GM12891 (cell line): ENCODE measurements around the gene PLEKHG2.

Experiments
- DNase-seq: peaks from one replicate; pipeline ENCODE4 v3.0.0; 2011; ENCODE audit warnings: low spot score; ENCODE audit not compliant: insufficient read length
- FAIRE-seq: peaks from 2 replicates; lab custom pipeline; 2011; peaks lifted over from hg19 to GRCh38; lab: Jason Lieb, UNC
- PAX5 ChIP-seq: IDR thresholded peaks from 2 replicates; pipeline ENCODE4 v1.6.1; 2011; ENCODE audit warnings: low read length, moderate library complexity, mild to moderate bottlenecking; ENCODE audit not compliant: insufficient read depth, severe bottlenecking
- POLR2A ChIP-seq: IDR thresholded peaks from 2 replicates; pipeline ENCODE4 v1.6.1; 2011; ENCODE audit warnings: low read depth, low read length, control low read depth
- POLR2AphosphoS5 ChIP-seq: IDR thresholded peaks from 2 replicates; pipeline ENCODE4 v1.6.1; 2011; ENCODE audit warnings: low read depth, low read length, control low read depth
- POU2F2 ChIP-seq: IDR thresholded peaks from 2 replicates; pipeline ENCODE4 v1.6.1; 2011; ENCODE audit warnings: low read depth, mild to moderate bottlenecking, control low read depth, low read length, moderate library complexity
- SPI1 ChIP-seq: IDR thresholded peaks from 2 replicates; pipeline ENCODE4 v1.6.1; 2011; ENCODE audit warnings: low read depth, low read length, control low read depth
- TAF1 ChIP-seq: IDR thresholded peaks from 2 replicates; pipeline ENCODE4 v1.6.1; 2011; ENCODE audit warnings: low read depth, low read length, control low read depth

Gene PLEKHG2

GRCh38 chr19:39399668-39400050, 12.8 kb upstream of the PLEKHG2 start:
- FAIRE-seq (no peak), DNase-seq (no peak)
- TF ChIP-seq POU2F2 (peak; percentile 24; the same call in 1 of the 2 replicates), POLR2AphosphoS5 (no peak)

- TF ChIP-seq SPI1 (no peak), POLR2AphosphoS5 (no peak), POLR2A (no peak), POU2F2 (no peak), TAF1 (no peak), PAX5 (no peak)
- DNase-seq (no peak), FAIRE-seq (no peak)
Measured at GRCh38 chr19:39400061-39400460, 12.4 kb upstream of the PLEKHG2 start.

- FAIRE-seq (no peak), DNase-seq (no peak)
- TF ChIP-seq POU2F2 (peak; percentile 31; the same call in 1 of the 2 replicates), TAF1 (no peak), POLR2A (no peak), PAX5 (no peak), SPI1 (no peak), POLR2AphosphoS5 (no peak)
Measured at GRCh38 chr19:39401070-39401548, 11.4 kb upstream of the PLEKHG2 start.

GRCh38 chr19:39401549-39402345, 10.7 kb upstream of the PLEKHG2 start:
- DNase-seq: no peak
- FAIRE-seq: no peak
- TF ChIP-seq TAF1: peak; percentile 53
- TF ChIP-seq POLR2AphosphoS5: peak; percentile 11; the same call in 1 of the 2 replicates
- peak; percentile 6; the same call in 1 of the 2 replicates for TF ChIP-seq POU2F2
- no peak for TF ChIP-seq PAX5

GRCh38 chr19:39402346-39403300, 9.8 kb upstream of the PLEKHG2 start:
- TF ChIP-seq POLR2A: no peak
- 0 out of 2 replicates have a peak, but pooled peaks have one; percentile 3 for TF ChIP-seq TAF1
- TF ChIP-seq POU2F2: peak; percentile 42; the same call in 1 of the 2 replicates
- TF ChIP-seq POLR2AphosphoS5: peak; percentile 30; the same call in 1 of the 2 replicates
- TF ChIP-seq SPI1: no peak
- no peak for TF ChIP-seq PAX5
- peak; percentile 58 for DNase-seq
- peak; percentile 95 for FAIRE-seq

GRCh38 chr19:39403331-39404312, 8.8 kb upstream of the PLEKHG2 start:
- TF ChIP-seq POLR2AphosphoS5 (peak; percentile 13; the same call in 1 of the 2 replicates), POU2F2 (peak; percentile 29; the same call in 1 of the 2 replicates), TAF1 (peak; percentile 35; the same call in 1 of the 2 replicates), POLR2A (no peak), PAX5 (peak; percentile 21), SPI1 (no peak)
- peak; percentile 51 for FAIRE-seq
- DNase-seq: peak; percentile 57

GRCh38 chr19:39405261-39405957, 7.1 kb upstream of the PLEKHG2 start:
- no peak for FAIRE-seq
- DNase-seq: no peak
- TF ChIP-seq POLR2AphosphoS5: no peak
- no peak for TF ChIP-seq SPI1
- no peak for TF ChIP-seq POLR2A
- TF ChIP-seq TAF1: no peak
- no peak for TF ChIP-seq POU2F2
- no peak for TF ChIP-seq PAX5
